Stimulated activated CD4-positive, alpha-beta T cell treated with anti-CD3 and anti-CD28 coated beads, Interleukin-12 subunit alpha, Interleukin-12 subunit beta, amount 100 ng/mL, for 24 hours (primary cell): ENCODE measurements around the gene DHFR2.
"Not testable (repeated sequence)": the region's sequence is repeated elsewhere in the genome, so short reads cannot be mapped to it uniquely, and the experiment has no call there.

ENCODE experiments used
- DNase-seq, 2 experiments: peaks; one replicate each; pipeline ENCODE4 v3.0.0-alpha.2; 2020; ENCODE audit warnings: low read depth in 2 of 2

DHFR2 gene

GRCh38 chr3:94062513-94063404, at the start of gene DHFR2, which contains the start of gene NSUN3:
DHFR2 (minus strand) TSS chr3:94062916; CDS start chr3:94061511, 1,405 bp downstream.
NSUN3 (plus strand) TSS chr3:94063061; CDS start chr3:94063127, 66 bp downstream.
- peak; percentile 70 to 75 for DNase-seq

DNA sequence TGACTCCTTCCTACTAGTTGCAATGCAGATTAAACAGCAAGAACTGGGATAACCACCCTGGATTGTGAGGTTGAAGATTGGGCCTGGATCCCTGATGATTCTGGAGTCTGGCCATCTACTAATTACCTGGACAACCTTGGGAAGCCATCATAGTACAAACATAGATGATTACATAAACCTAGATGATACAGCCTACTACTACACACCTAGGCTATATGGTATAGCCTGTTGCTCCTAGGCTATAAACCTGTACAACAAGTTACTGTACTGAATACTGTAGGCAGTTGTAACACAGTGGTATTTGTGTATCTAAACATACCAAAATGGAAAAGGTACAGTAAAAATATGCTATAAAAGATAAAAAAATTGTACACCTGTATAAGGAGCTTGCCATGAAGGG, 48.1 kb upstream of the DHFR2 start:
- no peak for DNase-seq

DNA sequence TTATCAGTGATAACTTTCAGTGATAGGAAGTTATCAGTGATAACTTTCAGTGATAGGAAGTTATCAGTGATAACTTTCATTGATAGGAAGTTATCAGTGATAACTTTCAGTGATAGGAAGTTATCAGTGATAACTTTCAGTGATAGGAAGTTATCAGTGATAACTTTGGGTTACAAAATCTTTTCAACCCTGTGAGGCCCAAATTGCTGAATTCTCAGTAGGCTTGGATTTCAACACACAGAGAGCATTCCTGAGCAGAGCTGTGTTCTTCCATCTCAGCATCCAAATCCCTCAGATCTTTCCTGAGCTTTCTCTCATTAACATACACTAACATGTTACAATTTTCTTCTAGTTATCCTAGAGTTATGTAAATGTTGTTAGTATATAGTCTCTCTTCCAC, 47.5 kb upstream of the DHFR2 start:
- DNase-seq, result not testable (repeated sequence)

GRCh38 chr3:94106268-94106667, 43.6 kb upstream of the DHFR2 start:
- DNase-seq, result no peak

DNA sequence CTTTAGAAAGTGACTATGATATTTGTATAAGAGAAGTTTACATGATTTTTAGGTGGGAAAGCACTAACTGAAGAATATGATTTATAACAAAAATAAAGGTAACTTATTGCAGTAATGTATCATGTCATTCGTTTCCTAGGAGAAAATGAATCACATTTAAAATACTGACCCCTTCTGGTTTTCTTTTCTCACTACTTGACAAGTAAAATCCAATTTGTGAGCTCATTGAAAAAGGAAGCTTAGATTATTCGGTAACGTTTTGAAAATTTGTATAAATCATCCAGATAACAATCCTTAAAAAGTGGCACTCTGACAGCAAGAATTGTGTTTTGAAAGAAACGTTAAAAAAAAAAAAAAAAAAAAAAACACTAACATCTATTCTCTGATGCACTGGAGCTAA, 39.1 kb upstream of the DHFR2 start:
- DNase-seq, result no peak

GRCh38 chr3:94099311-94099710, 36.6 kb upstream of the DHFR2 start:
- no peak for DNase-seq

- no peak for DNase-seq
Observed at GRCh38 chr3:94098452-94098851, 35.7 kb upstream of the DHFR2 start.

- no peak for DNase-seq
Observed at GRCh38 chr3:94095111-94095510, 32.4 kb upstream of the DHFR2 start.

GRCh38 chr3:94093151-94093550, 30.4 kb upstream of the DHFR2 start:
- DNase-seq, result no peak

GRCh38 chr3:94092086-94092485, 29.4 kb upstream of the DHFR2 start:
- no peak for DNase-seq

DNA sequence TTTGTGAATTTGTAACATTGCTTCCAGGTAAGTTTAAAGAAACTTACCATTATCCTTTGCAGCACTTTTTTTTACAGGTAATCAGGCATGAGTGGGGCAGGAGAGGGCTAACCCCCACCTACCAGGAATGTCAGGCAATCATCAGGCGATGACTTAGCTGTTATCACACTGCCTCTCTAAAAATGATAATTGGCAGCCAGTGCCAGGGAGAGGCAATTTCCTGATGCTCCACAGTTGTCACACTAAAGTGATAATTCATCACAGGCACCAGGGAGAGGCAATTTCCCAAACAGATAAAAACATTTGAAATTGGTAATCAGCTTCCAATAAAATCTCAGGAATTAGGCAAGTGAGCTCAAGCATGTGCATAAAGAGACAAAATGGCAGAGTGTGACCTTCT, 26.4 kb upstream of the DHFR2 start:
- no peak for DNase-seq

DNA sequence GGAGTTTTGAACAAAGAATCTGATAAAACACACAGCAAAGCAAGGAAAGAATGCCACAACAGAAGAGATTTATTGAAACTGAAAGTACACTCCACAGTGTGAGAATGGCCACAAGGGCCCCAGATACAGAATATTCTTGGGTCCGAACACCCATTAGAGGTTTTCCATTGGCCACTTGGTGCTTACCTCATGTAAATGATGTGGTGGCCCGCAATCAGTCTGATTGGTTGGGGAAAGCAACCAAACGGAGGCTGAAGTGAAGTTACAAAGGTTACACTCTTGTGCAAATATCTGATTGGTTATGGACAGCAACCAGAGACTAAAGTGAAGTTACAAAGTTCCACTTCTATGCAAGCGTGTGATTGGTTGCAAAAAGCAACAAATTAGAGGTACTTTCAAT, 20.5 kb upstream of the DHFR2 start:
- DNase-seq, result no peak

GRCh38 chr3:94082391-94082937, 19.7 kb upstream of the DHFR2 start:
- no peak for DNase-seq

DNA sequence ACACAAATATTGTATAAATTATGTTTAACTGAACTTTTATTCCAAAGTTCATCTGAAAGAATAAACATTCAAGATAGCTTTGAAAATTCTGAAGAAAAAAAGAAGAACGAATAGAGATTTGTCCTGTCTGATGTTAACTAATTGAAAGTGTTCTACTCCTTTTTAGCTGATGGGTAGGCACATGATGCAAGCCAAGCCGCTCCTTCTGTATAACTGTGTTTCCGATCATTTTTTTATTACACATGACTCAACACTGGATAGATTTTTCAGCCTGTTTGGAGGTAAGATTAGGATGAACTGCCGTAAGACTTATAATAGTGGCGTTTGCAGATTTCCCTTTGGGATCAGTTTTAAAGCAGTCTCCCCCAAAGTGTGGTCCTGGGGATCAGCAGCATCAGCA, 19.2 kb upstream of the DHFR2 start:
- no peak for DNase-seq

DNA sequence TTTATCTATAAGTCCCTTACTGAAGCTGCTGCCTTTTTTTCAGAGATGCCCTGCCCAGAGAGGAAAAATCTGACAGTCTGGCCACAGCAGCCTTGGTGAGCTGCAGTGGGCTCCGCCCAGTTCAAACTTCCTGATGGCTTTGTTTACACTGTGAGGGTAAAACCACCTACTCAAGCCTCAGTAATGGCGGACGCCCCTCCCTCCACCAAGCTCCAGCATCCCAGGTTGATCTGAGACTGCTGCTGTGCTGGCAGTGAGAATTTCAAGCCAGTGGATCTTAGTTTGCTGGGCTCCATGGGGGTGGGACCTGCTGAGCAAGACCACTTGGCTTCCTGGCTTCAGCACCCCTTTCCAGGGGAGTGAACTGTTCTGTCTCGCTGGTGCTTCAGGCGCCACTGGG, 17.8 kb upstream of the DHFR2 start:
- DNase-seq, result not testable (repeated sequence)

- DNase-seq, result no peak
Observed at GRCh38 chr3:94076055-94076454, 13.3 kb upstream of the DHFR2 start.

- no peak for DNase-seq
Observed at GRCh38 chr3:94071713-94072284, 9.1 kb upstream of the DHFR2 start.

DNA sequence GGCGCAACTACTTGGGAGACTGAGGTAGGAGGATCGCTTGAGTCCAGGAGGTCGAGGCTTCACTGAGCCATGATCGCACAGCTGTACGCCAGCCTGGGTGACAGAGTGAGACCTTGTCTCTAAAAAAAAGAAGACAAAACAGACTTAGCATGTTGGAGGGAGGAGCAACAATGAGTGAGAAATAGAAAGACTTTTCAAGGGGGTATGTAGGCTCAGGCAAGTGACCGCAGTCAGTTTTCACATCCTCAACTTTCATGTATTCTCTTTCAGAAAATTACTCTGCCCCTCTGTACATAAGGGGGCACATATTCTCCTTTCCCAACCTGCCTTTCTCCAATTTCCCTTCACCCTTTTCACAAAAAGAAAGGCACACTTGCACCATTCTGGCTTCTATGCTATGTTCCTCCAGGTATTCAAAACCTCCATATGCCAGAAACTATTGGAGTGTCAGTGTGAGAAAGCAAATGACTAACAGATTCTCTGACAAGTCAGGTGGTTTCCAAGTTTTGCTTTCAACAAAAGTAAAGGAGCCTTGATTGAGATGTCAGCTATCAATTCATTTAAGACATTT, 7.7 kb upstream of the DHFR2 start:
- DNase-seq, result no peak

DNA sequence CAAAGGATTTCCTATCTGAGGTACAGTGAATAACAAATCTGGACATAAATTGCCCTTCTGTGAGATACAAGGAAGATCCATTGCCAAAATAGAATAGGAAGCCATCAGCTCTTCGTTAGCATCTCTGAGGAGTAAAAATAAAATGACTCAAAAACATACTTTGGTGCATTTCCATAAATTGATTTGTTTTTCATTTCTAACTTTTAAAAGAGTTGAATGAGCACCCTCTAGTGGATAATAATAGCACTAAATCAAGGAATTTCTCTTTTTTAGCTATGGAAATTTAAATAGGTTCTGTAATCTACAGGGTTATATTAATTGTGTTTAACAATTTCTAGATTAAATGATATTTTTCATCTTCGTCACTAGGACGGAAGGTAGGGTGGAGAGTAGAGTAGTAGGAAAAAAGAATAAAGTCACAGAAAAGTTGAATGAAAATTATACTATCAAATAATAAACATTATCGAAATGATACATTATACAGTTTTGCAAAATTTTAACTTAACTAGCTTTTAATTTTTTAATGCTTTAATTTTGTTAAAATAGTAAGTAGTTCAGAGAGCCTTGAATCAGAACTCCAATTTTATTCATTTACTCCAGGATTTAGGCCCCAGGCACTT, 6.6 kb upstream of the DHFR2 start:
- DNase-seq, result no peak

DNA sequence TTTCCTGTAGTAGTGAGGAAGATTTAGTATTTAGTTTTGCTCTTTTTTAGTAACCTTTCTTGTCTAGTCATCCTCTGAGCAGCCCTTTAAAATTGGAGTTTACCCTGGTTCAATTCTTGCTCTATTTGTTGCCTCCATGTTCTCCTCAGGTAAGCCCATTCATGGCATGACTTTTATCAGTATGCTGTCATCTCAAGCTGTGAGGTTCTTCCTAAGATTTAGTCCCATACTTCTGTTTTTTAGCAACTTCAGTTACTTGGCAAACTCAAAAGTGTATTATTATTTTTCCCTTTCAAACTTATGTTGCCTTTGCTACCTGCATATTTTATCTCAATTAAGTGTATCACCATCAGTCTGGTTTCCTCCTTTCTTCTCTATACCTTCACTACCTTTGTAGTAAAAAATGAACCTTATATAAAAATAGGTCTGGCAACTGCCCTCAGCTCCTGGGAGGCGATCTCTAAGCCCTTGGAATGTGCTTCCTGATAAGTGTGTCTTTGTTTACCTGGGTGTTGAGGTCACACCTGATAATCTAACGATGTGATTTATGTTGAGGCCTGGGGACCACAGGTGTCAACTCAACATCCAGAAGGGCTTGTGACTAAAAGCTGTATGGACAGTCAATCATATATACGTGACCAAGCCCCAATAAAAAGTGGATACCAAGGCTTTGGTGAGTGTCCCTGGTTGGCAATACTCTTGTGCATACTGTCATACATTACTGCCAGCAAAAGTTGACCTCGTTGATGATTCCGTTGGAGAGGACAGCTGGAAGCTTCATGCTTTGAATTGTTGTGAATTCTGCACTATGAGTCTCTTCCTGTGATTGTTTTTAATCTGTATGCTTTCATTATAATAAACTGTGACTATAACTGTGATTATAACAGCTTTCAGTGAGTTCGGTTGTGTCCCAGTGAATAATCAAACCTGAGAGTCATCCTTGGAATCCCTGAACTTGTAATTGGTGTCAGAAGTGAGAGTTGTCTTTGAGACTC, 4.1 kb upstream of the DHFR2 start:
- DNase-seq, result no peak
